Neural crest cell (in vitro differentiated cells): ENCODE results near the gene GAB4. TPM values are rescaled to one million over a fixed set of nuclear protein-coding genes. Genes with fewer than 3 reads are reported as not detected.

Experiments used
- DNase-seq: peaks from one replicate; pipeline ENCODE4 v3.0.0; 2021; ENCODE audit warnings: low read depth, mixed read lengths, low spot score
- H3K27ac Mint-ChIP-seq: one replicate; pipeline ENCODE4 v1.8.0; 2021; ENCODE audit warnings: mild to moderate bottlenecking, mixed read lengths; ENCODE audit not compliant: unreplicated experiment
- H3K27me3 Mint-ChIP-seq: 2 replicates; pipeline ENCODE4 v1.8.0; 2021; ENCODE audit warnings: low read depth, mild to moderate bottlenecking, mixed read lengths
- H3K36me3 Mint-ChIP-seq: 2 replicates; pipeline ENCODE4 v1.8.0; 2021; ENCODE audit warnings: low read depth, mild to moderate bottlenecking, mixed read lengths
- H3K4me1 Mint-ChIP-seq: 2 replicates; pipeline ENCODE4 v1.8.0; 2021; ENCODE audit warnings: mixed read lengths
- H3K4me3 Mint-ChIP-seq: one replicate; pipeline ENCODE4 v1.8.0; 2021; ENCODE audit warnings: mild to moderate bottlenecking, mixed read lengths
- H3K9me3 Mint-ChIP-seq: 2 replicates; pipeline ENCODE4 v1.8.0; 2021; ENCODE audit warnings: mixed read lengths
- total RNA-seq: library from RNA; stranded (reverse); gene quantifications from 2 replicates; pipeline ENCODE4 v1.2.1, GENCODE V29; 2021
- TF ChIP-seq, protein P1 (sequence below): fragments of 200-600 bp; sonication (generic); conservative IDR thresholded peaks from 2 replicates; pipeline ENCODE4 v1.5.0; 2021; ENCODE audit warnings: antibody characterized with exemption, mild to moderate bottlenecking

Gene GAB4
- total RNA-seq, 1 donor from 2014 or later: not detected

DNA sequence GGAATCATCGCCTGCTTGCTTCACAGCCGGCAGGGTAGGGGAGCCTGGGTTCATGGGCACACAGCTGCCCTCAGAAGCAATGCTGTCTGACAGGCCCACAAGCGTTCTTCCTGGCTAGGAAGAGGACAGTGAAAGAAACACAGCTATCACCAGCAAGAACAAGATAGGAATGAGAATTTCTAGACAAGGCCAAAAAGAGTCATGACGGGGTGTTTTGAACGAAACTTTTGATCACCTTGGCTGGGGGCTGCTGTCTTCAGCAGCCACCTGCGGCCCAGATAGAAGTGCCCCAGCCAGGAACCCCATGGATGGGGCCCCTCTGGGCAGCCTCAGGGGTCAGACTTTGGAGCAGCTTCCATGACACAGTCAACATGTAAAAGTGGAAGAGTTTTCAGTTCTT, 41.8 kb downstream of the GAB4 start:
- no peaks in the 10 kb centered on the region for H3K36me3 Mint-ChIP-seq
- TF ChIP-seq, protein P1, sequence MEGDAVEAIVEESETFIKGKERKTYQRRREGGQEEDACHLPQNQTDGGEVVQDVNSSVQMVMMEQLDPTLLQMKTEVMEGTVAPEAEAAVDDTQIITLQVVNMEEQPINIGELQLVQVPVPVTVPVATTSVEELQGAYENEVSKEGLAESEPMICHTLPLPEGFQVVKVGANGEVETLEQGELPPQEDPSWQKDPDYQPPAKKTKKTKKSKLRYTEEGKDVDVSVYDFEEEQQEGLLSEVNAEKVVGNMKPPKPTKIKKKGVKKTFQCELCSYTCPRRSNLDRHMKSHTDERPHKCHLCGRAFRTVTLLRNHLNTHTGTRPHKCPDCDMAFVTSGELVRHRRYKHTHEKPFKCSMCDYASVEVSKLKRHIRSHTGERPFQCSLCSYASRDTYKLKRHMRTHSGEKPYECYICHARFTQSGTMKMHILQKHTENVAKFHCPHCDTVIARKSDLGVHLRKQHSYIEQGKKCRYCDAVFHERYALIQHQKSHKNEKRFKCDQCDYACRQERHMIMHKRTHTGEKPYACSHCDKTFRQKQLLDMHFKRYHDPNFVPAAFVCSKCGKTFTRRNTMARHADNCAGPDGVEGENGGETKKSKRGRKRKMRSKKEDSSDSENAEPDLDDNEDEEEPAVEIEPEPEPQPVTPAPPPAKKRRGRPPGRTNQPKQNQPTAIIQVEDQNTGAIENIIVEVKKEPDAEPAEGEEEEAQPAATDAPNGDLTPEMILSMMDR: no peak
- no peaks in the 10 kb centered on the region for H3K9me3 Mint-ChIP-seq
- H3K4me3 Mint-ChIP-seq: no peak overlapping the region
- H3K27ac Mint-ChIP-seq: peak overlapping the region; percentile 88
- H3K27me3 Mint-ChIP-seq: peaks cover 8% of the 10 kb centered on the region
- peaks cover 8% of the 10 kb centered on the region for H3K4me1 Mint-ChIP-seq
- no peak for DNase-seq

DNA sequence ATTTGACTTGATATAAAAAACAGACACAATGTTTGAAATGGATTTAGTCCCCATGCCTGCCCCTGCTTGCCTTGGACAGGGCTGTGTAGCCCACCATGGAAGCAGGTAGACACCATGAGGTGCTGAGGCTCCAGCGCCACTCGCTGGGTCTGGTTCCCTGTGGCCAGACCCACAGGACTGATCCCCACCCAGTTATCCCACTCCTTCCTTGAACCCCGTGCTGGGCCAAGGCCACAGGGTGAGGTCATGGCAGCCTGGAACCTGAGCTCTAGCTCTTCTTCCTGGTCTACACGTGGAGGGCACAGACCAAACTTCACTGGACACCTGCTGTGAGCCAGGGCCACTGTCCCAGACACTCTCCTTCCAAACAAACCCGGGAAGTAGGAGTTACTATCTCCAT, 42.5 kb downstream of the GAB4 start:
- Mint-ChIP-seq H3K4me3 (no peak overlapping the region), H3K9me3 (no peaks in the 10 kb centered on the region), H3K27me3 (peaks cover 8% of the 10 kb centered on the region), H3K36me3 (no peaks in the 10 kb centered on the region), H3K4me1 (peaks cover 8% of the 10 kb centered on the region), H3K27ac (no peak overlapping the region)
- no peak for DNase-seq
- TF ChIP-seq, protein P1: no peak

DNA sequence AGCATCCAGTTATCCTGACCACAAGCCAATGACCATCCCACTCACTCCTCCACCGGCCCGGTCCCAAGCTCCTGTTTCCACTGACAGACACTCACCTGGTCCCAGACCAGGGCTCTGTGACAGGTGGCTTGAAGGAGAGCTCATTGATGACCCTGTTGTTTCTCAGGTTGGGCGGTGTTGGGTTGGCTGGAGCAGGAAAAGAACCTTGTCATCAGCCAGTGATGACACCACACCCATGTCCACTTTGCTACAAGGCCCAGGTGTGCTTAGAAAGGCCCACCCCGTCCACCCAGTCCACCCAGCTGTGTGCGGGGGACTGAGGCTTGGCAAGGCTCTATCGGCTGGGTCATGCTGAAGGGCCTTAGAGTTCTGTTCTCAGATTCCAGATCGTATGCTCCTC, 42.9 kb downstream of the GAB4 start:
- Mint-ChIP-seq H3K9me3 (no peaks in the 10 kb centered on the region), H3K36me3 (no peaks in the 10 kb centered on the region), H3K27me3 (peaks cover 8% of the 10 kb centered on the region), H3K4me1 (peaks cover 4% of the 10 kb centered on the region), H3K4me3 (no peak overlapping the region), H3K27ac (no peak overlapping the region)
- TF ChIP-seq, protein P1: no peak
- DNase-seq: no peak

DNA sequence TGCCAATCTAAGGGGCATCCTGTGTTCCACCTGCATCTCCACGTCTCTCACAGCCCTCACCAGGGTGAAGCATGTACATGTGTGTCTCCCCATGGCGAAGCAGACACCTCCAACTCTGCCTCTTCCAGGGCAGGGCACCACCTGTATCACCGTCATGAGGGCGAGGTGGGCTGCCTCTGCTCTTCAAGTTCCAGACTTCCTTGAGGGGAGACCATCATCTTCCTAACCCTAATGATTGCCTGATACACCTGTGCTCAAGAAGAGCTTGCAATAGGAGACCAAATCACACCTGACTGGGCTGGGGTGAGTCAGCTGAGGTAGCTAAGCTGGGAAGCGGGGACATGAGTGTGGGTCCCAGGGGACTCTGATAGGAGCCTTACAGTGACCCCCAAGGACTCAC, 43.7 kb downstream of the GAB4 start:
- H3K27me3 Mint-ChIP-seq: peaks cover 4% of the 10 kb centered on the region
- H3K4me1 Mint-ChIP-seq: no peaks in the 10 kb centered on the region
- H3K4me3 Mint-ChIP-seq: no peak overlapping the region
- TF ChIP-seq, protein P1: no peak
- H3K27ac Mint-ChIP-seq: no peak overlapping the region
- DNase-seq: no peak
- H3K36me3 Mint-ChIP-seq: no peaks in the 10 kb centered on the region
- no peaks in the 10 kb centered on the region for H3K9me3 Mint-ChIP-seq

DNA sequence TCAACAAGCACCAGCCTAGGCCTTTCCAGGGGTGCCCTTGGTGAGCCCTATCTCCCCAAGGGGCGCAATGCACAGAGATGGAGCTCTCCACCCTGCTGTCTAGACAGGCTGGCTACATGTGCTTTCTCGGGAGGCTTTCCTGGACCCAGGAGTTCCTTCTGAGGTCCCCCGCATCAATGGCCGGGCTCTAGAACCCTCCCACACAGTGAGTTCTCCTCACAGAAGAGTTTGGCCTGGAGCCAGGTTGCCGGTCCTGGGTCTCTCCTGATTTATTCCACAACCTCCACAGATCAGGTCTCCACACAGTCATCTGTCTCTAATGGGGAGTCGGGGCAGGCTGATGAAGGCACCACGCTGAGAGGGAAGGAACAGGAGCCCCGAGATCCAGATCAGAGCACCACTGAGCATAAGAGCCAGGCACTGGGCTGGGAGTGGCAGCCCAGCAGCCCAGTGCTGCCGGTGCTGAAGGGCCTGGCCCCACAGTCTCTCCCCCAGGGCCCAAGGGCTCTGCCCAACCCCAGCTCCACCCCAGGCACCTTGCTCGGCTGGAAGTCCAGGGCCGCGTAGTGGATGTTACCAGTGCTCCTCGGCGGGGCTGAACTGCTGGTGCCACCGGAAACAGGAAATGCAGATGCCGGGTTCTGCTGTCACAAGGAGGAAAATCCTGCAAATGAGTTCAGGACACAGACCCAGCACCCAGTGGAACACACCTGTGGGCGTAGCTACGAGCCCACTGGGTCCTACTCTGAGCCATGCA, 44.7 kb downstream of the GAB4 start:
- Mint-ChIP-seq H3K27ac (no peak overlapping the region), H3K27me3 (peaks cover 4% of the 10 kb centered on the region), H3K36me3 (no peaks in the 10 kb centered on the region), H3K4me1 (no peaks in the 10 kb centered on the region), H3K4me3 (no peak overlapping the region), H3K9me3 (no peaks in the 10 kb centered on the region)
- no peak for DNase-seq
- TF ChIP-seq, protein P1: no peak
